Endodermal cell (in vitro differentiated cells): Measurements from ENCODE around the gene CADM1. TPM values are rescaled to one million over a fixed set of nuclear protein-coding genes. Genes with fewer than 3 reads are reported as not detected.

ENCODE experiments used
- DNase-seq: peaks from one replicate; pipeline ENCODE4 v3.0.0-alpha.2; 2017
- H3K27ac ChIP-seq: 2 replicates; pipeline ENCODE4 v1.5.1; 2013; ENCODE audit warnings: mild to moderate bottlenecking, low read depth, low read length, moderate library complexity
- H3K27me3 ChIP-seq: 2 replicates; pipeline ENCODE4 v1.6.1; 2013; ENCODE audit warnings: mild to moderate bottlenecking, low read length, moderate library complexity; ENCODE audit not compliant: insufficient read depth, control insufficient read depth, poor library complexity, severe bottlenecking
- H3K36me3 ChIP-seq: 2 replicates; pipeline ENCODE4 v1.7.0; 2013; ENCODE audit warnings: mild to moderate bottlenecking, low read length, moderate library complexity; ENCODE audit not compliant: control insufficient read depth, insufficient read depth
- H3K4me1 ChIP-seq: one replicate; pipeline ENCODE4 v1.7.0; 2013; ENCODE audit warnings: low read length; ENCODE audit not compliant: control insufficient read depth, insufficient read depth
- H3K4me3 ChIP-seq: 2 replicates; pipeline ENCODE4 v1.5.1; 2013; ENCODE audit warnings: mild to moderate bottlenecking, low read length, moderate library complexity
- H3K9ac ChIP-seq: 2 replicates; pipeline ENCODE4 v1.6.1; 2013; ENCODE audit warnings: mild to moderate bottlenecking, low read length, moderate library complexity; ENCODE audit not compliant: poor library complexity, severe bottlenecking; ENCODE audit errors: extremely low read depth
- H3K9me3 ChIP-seq: 2 replicates; pipeline ENCODE4 v1.6.1; 2013; ENCODE audit warnings: mild to moderate bottlenecking, low read length, moderate library complexity; ENCODE audit not compliant: control insufficient read depth
- H3K27ac Mint-ChIP-seq: 2 replicates; pipeline ENCODE4 v1.8.0; 2020; ENCODE audit warnings: mixed read lengths
- H3K27me3 Mint-ChIP-seq: 2 replicates; pipeline ENCODE4 v1.8.0; 2021; ENCODE audit warnings: mild to moderate bottlenecking, mixed read lengths; ENCODE audit not compliant: insufficient read depth
- H3K36me3 Mint-ChIP-seq: 2 replicates; pipeline ENCODE4 v1.8.0; 2020; ENCODE audit warnings: low read depth, mixed read lengths
- H3K4me1 Mint-ChIP-seq: 2 replicates; pipeline ENCODE4 v1.8.0; 2020; ENCODE audit warnings: mixed read lengths
- H3K4me3 Mint-ChIP-seq: 2 replicates; pipeline ENCODE4 v1.8.0; 2020; ENCODE audit warnings: mild to moderate bottlenecking, moderate library complexity, mixed read lengths
- H3K9me3 Mint-ChIP-seq: 2 replicates; pipeline ENCODE4 v1.8.0; 2020; ENCODE audit warnings: mild to moderate bottlenecking, mixed read lengths
- WGBS, 2 experiments: methylation state at CpG; one replicate each; pipeline versions ENCODE4 v1.1.5 to v1.1.7; 2013; ENCODE audit warnings: missing lambda C conversion rate in 2 of 2, mixed read lengths in 1 of 2; ENCODE audit not compliant: insufficient coverage in 1 of 2, insufficient read length in 1 of 2; 5-methylcytosine and 5-hydroxymethylcytosine counted together
- total RNA-seq, 2 donors: library from RNA; stranded (reverse); fragmentation: NEBNext Ultra II Directional in 1 of 2; extraction: Animal tissue kit (Norgen Biotek cat#: 25700) in 1 of 2; gene quantifications; 2 replicates in 1 of 2; 3 replicates in 1 of 2; pipeline ENCODE4 v1.2.1, GENCODE V29; 2021
- TF ChIP-seq, protein P1 (sequence below): fragments of 200-600 bp; sonication (generic); conservative IDR thresholded peaks from 2 replicates; pipeline ENCODE4 v1.5.0; 2021; ENCODE audit warnings: antibody characterized with exemption, mild to moderate bottlenecking

The CADM1 gene
- total RNA-seq, 2 donors from 2014 or later: 76.3 to 88.2 TPM

GRCh38 chr11:115378557-115378956, 125.7 kb downstream of the CADM1 start:
- no peak overlapping the region for H3K9ac ChIP-seq
- Mint-ChIP-seq H3K9me3 (no peaks in the 10 kb centered on the region), H3K4me3 (no peak overlapping the region), H3K27me3 (peaks cover 7% of the 10 kb centered on the region), H3K27ac (no peak overlapping the region), H3K4me1 (peaks cover 13% of the 10 kb centered on the region), H3K36me3 (no peaks in the 10 kb centered on the region)
- WGBS, 2 experiments: 96 to 100% methylated on average over 1 to 4 of the region's 4 CpGs
- H3K4me1 ChIP-seq: no peaks in the 10 kb centered on the region
- TF ChIP-seq, protein P1, sequence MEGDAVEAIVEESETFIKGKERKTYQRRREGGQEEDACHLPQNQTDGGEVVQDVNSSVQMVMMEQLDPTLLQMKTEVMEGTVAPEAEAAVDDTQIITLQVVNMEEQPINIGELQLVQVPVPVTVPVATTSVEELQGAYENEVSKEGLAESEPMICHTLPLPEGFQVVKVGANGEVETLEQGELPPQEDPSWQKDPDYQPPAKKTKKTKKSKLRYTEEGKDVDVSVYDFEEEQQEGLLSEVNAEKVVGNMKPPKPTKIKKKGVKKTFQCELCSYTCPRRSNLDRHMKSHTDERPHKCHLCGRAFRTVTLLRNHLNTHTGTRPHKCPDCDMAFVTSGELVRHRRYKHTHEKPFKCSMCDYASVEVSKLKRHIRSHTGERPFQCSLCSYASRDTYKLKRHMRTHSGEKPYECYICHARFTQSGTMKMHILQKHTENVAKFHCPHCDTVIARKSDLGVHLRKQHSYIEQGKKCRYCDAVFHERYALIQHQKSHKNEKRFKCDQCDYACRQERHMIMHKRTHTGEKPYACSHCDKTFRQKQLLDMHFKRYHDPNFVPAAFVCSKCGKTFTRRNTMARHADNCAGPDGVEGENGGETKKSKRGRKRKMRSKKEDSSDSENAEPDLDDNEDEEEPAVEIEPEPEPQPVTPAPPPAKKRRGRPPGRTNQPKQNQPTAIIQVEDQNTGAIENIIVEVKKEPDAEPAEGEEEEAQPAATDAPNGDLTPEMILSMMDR: no peak
- H3K27ac ChIP-seq: no peak overlapping the region
- no peak for DNase-seq
- H3K36me3 ChIP-seq: peaks cover 4% of the 10 kb centered on the region
- no peaks in the 10 kb centered on the region for H3K27me3 ChIP-seq
- H3K4me3 ChIP-seq: no peak overlapping the region
- H3K9me3 ChIP-seq: no peaks in the 10 kb centered on the region

DNA sequence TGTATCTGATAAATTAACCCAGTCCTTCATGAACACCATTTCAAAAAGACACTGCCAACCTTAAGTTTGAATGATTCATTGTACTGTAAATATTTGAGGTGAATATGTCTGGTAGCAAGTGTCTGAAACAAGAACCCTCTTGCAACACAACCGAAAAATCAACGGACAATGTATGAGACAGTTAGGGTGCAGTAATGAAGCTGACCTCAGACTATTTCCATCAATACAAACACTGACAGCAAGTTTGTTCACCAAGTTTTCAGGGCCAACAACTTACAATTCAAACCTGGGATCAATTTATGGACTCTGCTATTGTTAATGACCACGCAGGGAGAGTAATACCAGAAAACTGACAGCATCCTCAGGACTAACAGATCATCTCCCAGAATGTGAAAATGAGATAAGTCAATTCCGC, 126.3 kb downstream of the CADM1 start:
- H3K27ac Mint-ChIP-seq: no peak overlapping the region
- Histone ChIP-seq H3K27ac (no peak overlapping the region), H3K27me3 (no peaks in the 10 kb centered on the region), H3K4me3 (no peak overlapping the region), H3K4me1 (no peaks in the 10 kb centered on the region), H3K9me3 (no peaks in the 10 kb centered on the region), H3K9ac (no peak overlapping the region), H3K36me3 (peaks cover 4% of the 10 kb centered on the region)
- TF ChIP-seq, protein P1: no peak
- peaks cover 4% of the 10 kb centered on the region for H3K27me3 Mint-ChIP-seq
- no peaks in the 10 kb centered on the region for H3K9me3 Mint-ChIP-seq
- no peak overlapping the region for H3K4me3 Mint-ChIP-seq
- H3K4me1 Mint-ChIP-seq: peaks cover 9% of the 10 kb centered on the region
- WGBS, 2 experiments: 95 to 100% methylated on average over 3 to 4 of the region's 4 CpGs
- no peaks in the 10 kb centered on the region for H3K36me3 Mint-ChIP-seq
- no peak for DNase-seq

DNA sequence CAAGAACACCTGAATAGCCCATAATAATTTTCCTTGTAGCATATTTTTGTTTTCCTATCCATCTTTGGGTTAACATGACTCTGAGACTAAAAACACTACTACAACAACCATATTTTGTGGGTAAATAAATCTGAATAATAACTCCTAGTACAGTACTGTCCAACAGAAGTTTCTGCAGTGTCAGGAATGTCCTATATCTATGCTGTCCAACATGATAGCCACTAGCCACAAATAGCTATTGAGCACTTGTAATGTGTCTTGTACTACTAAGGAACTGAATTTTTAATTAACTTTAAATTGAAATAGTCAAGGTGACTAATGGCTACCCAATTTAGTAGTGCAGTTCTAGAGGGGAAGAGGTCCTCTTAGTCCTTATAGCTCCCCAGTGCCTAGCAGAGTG, 135.6 kb downstream of the CADM1 start:
- Histone ChIP-seq H3K9me3 (no peaks in the 10 kb centered on the region), H3K27ac (no peak overlapping the region), H3K9ac (no peak overlapping the region), H3K4me3 (no peak overlapping the region), H3K36me3 (no peaks in the 10 kb centered on the region), H3K4me1 (no peaks in the 10 kb centered on the region), H3K27me3 (no peaks in the 10 kb centered on the region)
- Mint-ChIP-seq H3K36me3 (no peaks in the 10 kb centered on the region), H3K27ac (no peak overlapping the region), H3K9me3 (no peaks in the 10 kb centered on the region), H3K27me3 (no peaks in the 10 kb centered on the region), H3K4me3 (no peak overlapping the region), H3K4me1 (peaks cover 5% of the 10 kb centered on the region)
- no peak for DNase-seq
- TF ChIP-seq, protein P1: no peak
